HG03442 (cell line): ENCODE measurements around the gene BCL2L1.

Experiments used
- ATAC-seq: cut with Tn5 transposase; IDR thresholded peaks from one replicate; pipeline ENCODE4 v1.9.1; 2021; ENCODE audit warnings: mild to moderate bottlenecking, moderate library complexity; ENCODE audit not compliant: unreplicated experiment

Gene BCL2L1

GRCh38 chr20:31694842-31695593 lies 27.6 kb downstream of the BCL2L1 start:
- ATAC-seq: no peak

DNA sequence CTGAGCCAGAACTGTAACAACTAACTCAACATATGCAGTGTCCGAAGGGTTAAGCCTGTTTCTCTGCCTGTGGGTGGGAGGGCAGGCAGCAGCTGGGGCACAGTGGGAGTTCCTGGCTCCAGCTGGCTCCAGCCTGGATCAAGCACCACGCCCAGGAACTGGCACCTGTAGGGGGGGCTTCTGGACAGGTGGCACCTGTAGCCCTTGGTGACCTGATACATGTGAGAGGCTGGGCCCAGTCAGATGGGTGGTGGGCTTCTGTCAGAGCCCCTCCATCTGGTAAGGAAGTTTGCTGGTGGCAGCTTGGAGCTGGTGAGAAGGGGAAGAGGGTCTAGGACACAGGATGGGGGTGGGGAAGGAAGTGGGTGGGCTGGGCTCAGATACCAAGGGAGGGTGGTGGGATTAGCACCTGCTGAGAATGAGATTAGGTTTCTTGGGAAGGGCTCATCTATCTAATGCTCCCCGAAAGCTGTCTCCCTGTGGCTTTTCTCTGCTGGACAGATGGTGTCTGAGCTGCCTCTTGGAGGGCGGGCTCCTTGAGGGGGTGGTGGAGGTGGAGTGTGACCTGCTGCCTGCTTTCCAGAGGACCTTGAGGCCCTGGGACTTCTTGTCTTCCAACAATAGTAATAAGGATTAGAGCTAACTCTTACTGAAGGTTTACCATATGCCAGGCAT lies 28.5 kb downstream of the BCL2L1 start:
- ATAC-seq: no peak

GRCh38 chr20:31693402-31693801 lies 29.3 kb downstream of the BCL2L1 start:
- ATAC-seq: no peak

DNA sequence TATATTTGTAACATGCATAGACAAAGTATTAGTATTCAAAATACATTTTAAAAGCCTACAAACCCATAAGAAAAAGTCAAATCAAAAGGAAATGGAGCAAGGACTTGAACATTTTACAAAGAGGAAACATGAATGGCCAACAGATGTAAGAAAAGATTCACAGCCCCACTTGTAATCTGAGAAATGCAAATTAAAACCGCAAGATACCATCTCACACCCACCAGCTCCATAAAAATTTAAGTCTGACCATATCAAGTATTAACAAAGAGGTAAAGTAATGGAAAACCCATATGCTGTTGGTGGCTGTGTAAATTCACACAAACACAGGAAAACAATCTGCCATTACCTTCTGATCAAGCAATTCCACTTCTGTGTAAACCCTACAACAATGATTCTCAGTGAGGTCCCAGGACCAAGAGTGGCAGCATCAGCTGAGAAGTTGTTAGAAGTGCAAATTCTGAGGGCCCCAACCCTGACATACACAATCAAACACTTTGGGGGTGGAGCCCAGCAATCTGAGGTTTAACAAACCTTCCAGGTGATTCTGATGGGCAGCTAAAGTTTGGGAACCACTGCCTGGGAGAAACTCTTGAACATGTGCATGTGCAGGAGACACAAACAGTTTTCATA lies 30.9 kb downstream of the BCL2L1 start:
- ATAC-seq: no peak

GRCh38 chr20:31690124-31690666 lies 32.5 kb downstream of the BCL2L1 start:
- no peak for ATAC-seq

DNA sequence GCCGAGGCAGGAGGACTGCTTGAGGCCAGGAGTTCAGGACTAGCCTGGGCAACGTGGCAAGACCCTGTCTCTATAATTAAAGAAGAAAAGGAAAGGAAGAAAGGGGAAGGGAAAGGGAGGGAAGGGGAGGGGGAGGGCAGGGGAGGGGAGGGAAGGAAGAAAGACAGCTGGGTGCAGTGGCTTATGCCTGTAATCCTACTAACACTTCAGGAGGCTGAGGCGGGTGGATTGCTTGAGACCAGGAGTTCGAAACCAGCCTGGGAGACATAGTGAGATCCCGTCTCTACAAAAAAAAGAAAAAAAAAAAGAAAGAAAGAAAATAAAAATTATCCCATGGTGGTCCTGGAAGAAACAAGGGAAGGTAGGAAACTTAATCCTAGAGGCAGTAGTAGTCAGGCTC lies 33.5 kb downstream of the BCL2L1 start:
- ATAC-seq: no peak

GRCh38 chr20:31687777-31688176 lies 34.9 kb downstream of the BCL2L1 start:
- ATAC-seq: no peak

DNA sequence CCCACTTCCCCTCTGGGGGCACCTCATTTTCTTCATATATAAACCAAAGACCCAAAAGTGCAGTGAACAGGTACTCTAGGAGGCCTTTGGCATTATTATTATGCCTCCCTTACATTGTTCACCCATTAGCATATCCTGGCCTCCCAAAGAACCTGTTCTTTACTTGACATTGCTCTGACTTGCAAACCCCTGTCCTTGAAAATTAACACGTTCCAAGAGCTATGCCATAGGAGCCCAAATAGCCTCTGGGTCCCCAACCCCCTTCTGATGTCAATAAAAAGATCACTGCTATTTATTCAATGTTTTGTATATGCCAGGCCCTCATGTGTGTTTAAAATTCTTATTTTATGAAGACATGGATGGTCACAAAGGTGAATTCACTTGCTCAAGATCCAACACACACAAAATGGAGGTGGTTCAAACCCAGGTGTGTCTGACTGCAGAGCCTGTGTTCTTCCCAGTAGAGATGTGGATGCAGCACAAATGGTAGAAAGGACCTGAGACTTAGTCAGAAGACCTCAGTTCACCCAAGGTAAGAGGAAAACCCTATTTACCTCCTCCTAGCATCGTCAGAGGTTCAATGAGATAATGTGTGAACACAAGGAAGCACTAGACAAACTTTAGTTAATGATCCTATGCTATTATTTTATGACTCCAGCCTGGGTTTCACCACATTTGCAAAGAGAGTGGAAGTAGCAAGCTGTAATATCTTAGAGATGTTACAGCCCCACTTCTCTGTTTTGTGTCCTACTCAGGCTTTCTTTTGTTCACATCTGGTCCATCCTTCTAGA lies 36.6 kb downstream of the BCL2L1 start:
- ATAC-seq: no peak

DNA sequence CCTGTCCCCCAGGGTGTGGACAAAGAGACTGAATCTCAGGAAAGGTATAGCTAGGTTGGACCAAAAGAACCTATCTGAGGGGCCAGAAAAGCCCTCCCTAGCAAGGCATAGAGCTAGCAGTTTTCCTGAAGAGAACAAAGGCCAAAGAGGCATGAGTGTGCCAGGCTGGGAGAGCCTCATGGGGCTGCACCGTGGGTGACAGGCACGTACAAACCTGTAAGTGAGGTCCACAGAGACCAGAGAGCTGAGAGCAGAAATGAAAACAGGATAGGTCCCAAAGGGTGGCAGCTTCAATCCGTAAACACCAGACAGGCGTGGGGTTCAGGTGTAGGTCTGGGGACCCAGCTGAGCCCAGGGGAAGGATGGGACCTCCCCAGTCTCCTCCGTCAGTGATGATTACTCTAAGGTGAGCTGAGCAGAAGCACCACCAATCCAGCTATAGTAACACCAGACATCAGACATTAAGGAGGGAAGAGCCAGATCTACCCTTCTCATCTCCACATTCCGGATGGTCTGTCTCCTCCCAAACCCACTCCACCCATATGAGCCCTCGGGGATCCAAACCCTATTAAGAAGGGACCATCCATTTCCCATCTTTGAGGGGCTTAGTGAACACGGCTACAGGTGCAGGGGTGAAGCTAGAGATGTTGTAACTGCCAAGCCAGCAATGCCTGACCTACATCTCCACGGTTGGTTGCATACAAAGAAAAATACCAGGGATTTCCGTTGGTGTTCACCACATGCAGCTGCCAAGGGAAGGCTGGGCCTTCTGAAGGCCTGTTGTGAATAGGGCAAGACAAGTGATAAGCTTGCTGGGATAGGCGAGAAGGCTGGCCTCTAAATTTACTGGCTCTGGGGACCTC lies 38.3 kb downstream of the BCL2L1 start:
- ATAC-seq: no peak

DNA sequence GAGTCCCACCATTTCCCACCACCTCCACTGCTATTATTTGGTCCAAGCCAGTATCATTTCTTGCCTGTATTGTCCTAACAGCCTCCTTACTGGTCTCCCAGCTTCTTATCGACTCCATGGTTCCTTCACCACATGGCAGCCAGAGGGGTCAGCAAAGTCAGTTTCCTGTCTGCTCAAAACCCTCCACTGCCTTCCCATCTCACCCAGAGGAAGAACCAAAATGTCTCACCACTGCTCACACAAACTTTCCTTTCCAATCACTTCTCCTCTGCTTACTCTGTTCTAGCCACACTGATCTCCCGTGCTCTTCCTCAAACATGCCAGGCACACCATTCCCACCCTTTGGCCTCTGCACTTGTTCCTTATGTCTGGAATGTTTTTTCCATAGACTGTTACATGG lies 39.7 kb downstream of the BCL2L1 start:
- ATAC-seq: no peak

DNA sequence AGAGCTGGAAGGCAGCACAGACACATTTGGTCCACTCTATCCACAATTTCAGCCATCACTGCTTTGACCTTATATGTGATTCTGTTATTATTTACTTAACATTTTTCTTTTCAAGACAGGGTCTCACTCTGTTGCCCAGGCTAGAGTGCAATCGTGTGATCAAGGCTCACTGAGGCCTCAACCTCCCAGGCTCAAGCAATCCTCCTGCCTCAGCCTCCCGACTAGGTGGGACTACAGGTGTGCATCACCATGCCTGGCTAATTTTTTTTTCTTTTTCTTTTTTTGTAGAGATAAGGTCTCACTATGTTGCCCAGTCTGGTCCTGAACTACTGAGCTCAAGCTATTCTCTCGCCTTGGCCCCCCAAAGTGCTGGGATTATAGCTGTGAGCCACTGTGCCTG lies 40.3 kb downstream of the BCL2L1 start:
- ATAC-seq: no peak

DNA sequence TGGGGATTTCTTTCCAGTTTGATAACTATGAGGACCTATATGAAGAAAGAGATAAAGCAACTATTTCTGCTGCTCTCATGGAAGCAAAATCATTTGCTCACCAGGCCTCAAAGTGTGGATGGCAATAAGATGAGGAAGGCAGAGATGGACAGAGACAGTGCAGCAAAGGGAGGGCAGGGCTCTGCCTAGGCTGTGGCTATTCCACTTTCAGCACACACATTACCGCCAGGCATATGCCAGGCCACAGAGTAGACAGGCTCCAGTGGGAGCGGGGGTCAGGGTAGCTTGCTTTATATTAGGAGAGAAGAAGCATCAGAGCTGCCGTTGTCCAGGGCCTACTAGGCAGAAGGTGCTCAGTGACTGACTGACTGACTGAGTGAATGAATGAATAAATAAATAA lies 40.9 kb downstream of the BCL2L1 start:
- no peak for ATAC-seq

DNA sequence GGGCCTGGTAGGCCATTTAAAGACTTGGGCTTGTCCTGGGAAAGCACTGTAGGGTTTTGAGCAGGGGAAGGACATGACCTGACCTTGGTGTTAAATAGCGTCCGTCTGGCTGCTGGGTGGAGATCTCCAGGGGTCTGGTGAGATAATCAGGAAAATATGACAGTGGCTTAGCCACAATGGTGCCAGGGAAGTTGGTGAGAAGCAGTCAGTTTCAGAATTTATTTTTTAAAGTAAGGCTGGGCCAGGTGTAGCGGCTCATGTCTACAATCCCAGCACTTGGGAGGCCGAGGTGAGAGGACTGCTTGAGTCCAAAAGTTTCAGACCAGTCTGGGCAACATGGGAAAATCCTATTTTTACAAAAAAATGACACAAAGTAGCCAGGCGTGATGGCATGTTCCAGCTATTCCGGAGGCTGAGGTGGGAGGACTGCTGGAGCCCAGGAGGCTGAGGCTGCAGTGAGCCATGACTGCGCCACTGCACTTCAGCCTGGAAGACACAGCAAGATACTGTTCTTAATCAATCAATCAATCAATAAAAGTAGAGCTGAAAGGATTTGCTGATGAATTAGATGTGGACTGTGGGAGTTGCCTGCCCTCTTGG lies 41.4 kb downstream of the BCL2L1 start:
- no peak for ATAC-seq

DNA sequence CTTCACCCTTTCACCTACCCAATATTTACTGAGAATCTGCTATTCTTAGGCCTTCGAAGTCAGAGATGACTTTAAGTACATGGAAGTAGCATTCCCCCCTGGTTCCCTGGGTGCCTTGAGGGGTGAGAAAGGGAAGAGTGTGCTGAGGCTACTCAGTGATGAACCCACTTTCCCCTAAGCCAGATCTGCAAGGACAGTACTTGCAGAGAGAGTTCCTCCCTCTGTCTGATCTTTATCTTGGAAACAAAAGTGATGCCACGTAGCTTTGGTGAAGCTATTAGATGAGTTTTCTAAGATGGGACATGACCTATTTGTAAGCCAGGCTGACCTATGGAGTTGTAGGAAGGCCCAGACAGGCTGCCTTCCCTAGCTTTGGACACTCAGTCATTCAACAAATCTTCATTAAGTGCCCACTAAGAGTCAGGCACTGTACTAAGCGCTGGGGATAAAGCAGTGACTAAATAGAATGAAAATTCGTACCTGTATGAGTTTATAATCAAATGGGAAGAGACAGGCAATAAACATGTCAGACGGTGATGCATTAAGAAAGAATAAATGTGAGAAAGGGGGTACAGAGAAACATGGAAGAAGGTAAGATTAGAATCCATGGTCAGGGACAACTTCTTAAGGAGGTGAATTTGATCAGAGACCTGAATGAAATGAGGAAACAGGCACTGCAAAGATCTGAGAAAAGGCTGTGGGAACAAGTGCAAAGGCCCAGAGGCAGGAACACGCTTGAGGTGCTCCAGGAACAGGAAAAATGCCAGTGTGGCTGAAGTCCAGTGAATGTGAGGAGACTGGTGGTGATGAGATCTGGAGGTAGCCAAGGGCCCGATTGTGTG lies 42.2 kb downstream of the BCL2L1 start:
- ATAC-seq: no peak

DNA sequence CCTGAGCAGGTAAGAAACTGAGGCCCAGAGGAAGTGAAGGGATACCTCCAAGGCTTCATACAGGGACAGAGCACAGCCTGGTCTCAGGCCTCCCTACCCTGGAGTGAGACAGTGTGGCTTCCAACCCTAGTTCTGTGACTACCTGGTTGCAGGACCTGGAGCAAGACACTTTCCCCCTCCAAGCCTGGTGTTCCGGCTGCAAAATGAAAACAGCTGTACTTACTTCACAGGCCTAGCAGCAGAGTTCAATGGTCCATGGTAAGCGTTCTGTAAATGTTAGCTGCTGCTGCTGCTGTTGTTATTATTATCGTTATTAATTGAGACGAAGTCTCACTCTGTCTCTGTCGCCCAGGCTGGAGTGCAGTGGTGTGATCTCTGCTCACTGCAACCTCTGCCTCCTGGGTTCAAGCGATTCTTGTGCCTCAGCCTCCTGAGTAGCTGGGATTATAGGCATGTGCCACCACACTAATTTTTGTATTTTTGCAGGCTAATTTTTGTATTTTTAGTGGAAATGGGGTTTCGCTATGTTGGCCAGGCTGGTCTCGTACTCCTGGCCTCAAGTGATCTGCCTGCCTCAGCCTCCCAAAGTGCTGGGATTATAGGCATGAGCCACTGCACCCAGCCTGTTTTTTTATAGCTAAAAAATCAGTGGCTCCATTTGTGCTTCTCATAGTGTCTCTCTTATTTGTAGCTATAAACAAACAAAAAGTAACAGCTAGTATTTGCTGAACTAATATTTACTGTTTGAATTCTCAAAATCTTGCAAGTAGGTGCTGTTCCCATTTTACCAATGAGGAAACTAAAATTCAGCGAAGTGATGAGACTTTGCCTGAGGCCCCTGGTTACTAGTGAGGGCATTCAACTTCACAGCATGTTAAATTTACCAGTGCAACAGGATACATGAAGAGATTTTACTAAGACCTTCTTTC lies 43.0 kb downstream of the BCL2L1 start:
- ATAC-seq: no peak

DNA sequence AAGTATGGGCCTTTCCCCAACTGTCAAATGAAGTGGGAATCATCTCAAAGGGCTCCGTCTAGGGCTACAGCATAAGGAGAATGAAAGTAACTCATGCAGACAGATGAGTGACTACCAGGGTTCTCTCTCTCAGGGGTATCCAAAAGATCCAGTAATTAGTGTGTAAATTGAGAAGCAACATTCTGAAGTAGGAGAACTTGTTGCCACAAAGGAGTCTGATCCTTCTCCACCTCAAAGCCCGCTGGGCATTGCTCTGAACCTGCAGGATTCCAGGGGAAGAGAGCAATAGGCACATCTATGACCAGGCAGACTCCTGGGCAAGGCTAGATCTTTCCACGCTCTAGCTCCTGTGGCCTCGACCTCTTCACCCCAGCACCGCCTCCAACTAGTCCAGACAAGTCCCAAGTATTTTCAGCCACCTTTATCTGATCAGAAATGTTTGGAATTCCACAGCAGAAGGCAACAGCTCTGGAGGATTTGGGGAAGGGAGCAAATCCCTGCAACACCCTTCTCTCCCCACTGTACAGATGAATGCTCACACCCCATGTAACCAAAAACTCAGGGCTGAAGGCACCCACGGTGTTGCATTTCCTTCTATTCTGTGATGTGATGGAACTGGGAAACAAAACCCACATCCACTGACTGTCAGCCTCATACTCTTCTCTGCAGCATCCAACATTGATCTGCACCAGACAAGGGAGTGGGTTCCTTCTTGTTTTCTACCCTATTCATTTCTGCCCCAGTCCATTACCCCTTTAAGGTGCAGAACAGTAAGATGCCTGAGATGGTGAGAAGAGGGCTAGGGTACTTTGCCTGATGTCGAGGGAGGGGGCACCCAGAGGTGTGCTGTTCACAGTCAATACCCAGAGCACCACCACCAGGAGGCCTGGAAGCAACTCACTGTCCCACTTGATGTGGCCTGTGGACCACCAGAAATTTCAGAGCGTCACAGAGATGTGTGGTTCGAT lies 44.0 kb downstream of the BCL2L1 start:
- no peak for ATAC-seq
